Measurements from ENCODE around the gene PEX5L.

GRCh38 chr3:179771797-179772196 lies 264.9 kb downstream of the PEX5L start:
- TF ChIP-seq YY1 (IDR thresholded peaks at IDR 0.05; ENCODE audit: low read depth) (no peak), NFIC (IDR thresholded peaks at IDR 0.05) (no peak), TEAD4 (IDR thresholded peaks at IDR 0.05) (no peak), MAX (IDR thresholded peaks at IDR 0.05) (no peak), EP300 (IDR thresholded peaks at IDR 0.05; ENCODE audit: borderline replicate concordance) (no peak), EGR1 (IDR thresholded peaks at IDR 0.05) (no peak), FOXM1 (IDR thresholded peaks at IDR 0.05; ENCODE audit: borderline replicate concordance, low read depth) (no peak), TAF1 (IDR thresholded peaks at IDR 0.05; ENCODE audit: low read depth) (no peak), RAD21 (IDR thresholded peaks at IDR 0.05; ENCODE audit: low read depth) (no peak)
